SK-N-SH (cell line): ENCODE data around the gene LRMDA. TPM values are rescaled to one million over a fixed set of nuclear protein-coding genes. Genes with fewer than 3 reads are reported as not detected.

ENCODE experiments used
- CTCF ChIA-PET: fragments of 300-600, 350-600 bp; formaldehyde crosslinking; extraction: SDS; loops from one replicate; lab custom pipeline; 2021; lab: Yijun Ruan, JAX
- POLR2A ChIA-PET: fragments of 350-600 bp; sonication (Branson Sonifier 250); formaldehyde crosslinking; extraction: SDS; loops from one replicate; lab custom pipeline; 2020; ENCODE audit warnings: antibody characterized with exemption, inconsistent platforms; lab: Yijun Ruan, JAX
- DNase-seq: peaks from one replicate; pipeline ENCODE4 v3.0.0; 2012
- H2AFZ ChIP-seq: fragments of 200-600 bp; sonication (generic); 2 replicates; pipeline ENCODE4 v1.8.1; 2016; ENCODE audit warnings: antibody characterized with exemption, mild to moderate bottlenecking, low read depth
- H3F3A ChIP-seq: fragments of 200-600 bp; sonication (generic); replicated peaks from 2 replicates; pipeline ENCODE3; 2016; ENCODE audit warnings: antibody characterized with exemption, mild to moderate bottlenecking; ENCODE audit not compliant: insufficient read depth
- H3K27ac ChIP-seq, 2 experiments: fragments of 200-500 bp in 1 of 2; fragments of 200-600 bp in 1 of 2; sonication (Bioruptor generic) in 1 of 2; sonication (generic), shearing (Covaris generic) in 1 of 2; 2 replicates each; pipeline versions ENCODE4 v1.5.1 to v1.6.1; 2014 to 2016; ENCODE audit warnings: low read depth in 2 of 2, inconsistent platforms in 1 of 2, low read length in 1 of 2, mild to moderate bottlenecking in 1 of 2, mixed read lengths in 1 of 2
- H3K27me3 ChIP-seq: fragments of 200-600 bp; sonication (generic), shearing (Covaris generic); 2 replicates; pipeline ENCODE4 v1.6.1; 2016; ENCODE audit warnings: mixed run types; ENCODE audit not compliant: insufficient read depth
- H3K36me3 ChIP-seq, 2 experiments: fragments of 200-500 bp in 1 of 2; fragments of 200-600 bp in 1 of 2; sonication (Bioruptor generic) in 1 of 2; sonication (generic) in 1 of 2; replicated peaks in 1 of 2; 2 replicates each; pipeline versions ENCODE3 to v1.5.1; 2014 to 2016; ENCODE audit warnings: low read length in 1 of 2, mild to moderate bottlenecking in 1 of 2; ENCODE audit not compliant: insufficient read depth in 2 of 2, control insufficient read depth in 1 of 2
- H3K4me1 ChIP-seq, 2 experiments: fragments of 200-500 bp in 1 of 2; fragments of 200-600 bp in 1 of 2; sonication (Bioruptor generic) in 1 of 2; sonication (generic), shearing (Covaris generic) in 1 of 2; 2 replicates each; pipeline versions ENCODE4 v1.5.1 to v1.6.1; 2014 to 2016; ENCODE audit warnings: low read depth in 1 of 2, low read length in 1 of 2, mixed run types in 1 of 2; ENCODE audit not compliant: insufficient read depth in 2 of 2, control insufficient read depth in 1 of 2
- H3K4me2 ChIP-seq: fragments of 200-600 bp; sonication (generic), shearing (Covaris generic); 2 replicates; pipeline ENCODE4 v1.6.1; 2017; ENCODE audit warnings: mixed run types
- H3K4me3 ChIP-seq, 2 experiments: fragments of 200-500 bp in 1 of 2; fragments of 200-600 bp in 1 of 2; sonication (Bioruptor generic) in 1 of 2; sonication (generic), shearing (Covaris generic) in 1 of 2; 2 replicates each; pipeline versions ENCODE4 v1.5.1 to v1.8.1; 2014 to 2016; ENCODE audit warnings: low read depth in 2 of 2, inconsistent platforms in 1 of 2, low read length in 1 of 2, mild to moderate bottlenecking in 1 of 2, mixed read lengths in 1 of 2, moderate library complexity in 1 of 2
- H3K79me2 ChIP-seq: fragments of 200-600 bp; sonication (generic); 2 replicates; pipeline ENCODE4 v1.8.1; 2017; ENCODE audit warnings: mild to moderate bottlenecking; ENCODE audit not compliant: insufficient read depth
- H3K9ac ChIP-seq: fragments of 200-600 bp; sonication (generic); 2 replicates; pipeline ENCODE4 v1.6.1; 2017; ENCODE audit warnings: mixed run types
- H3K9me2 ChIP-seq: fragments of 200-600 bp; sonication (generic); 2 replicates; pipeline ENCODE4 v1.6.1; 2017; ENCODE audit warnings: mixed run types
- H3K9me3 ChIP-seq: fragments of 200-600 bp; sonication (generic); 2 replicates; pipeline ENCODE4 v1.6.1; 2017; ENCODE audit warnings: mixed run types, mild to moderate bottlenecking, moderate library complexity
- H4K20me1 ChIP-seq: fragments of 200-600 bp; sonication (generic); 2 replicates; pipeline ENCODE4 v1.6.1; 2017; ENCODE audit warnings: mild to moderate bottlenecking, mixed run types; ENCODE audit not compliant: insufficient read depth
- CHD2 ChIP-seq: fragments of 150-350 bp; IDR thresholded peaks from 2 replicates; pipeline ENCODE4 v1.6.1; 2018; ENCODE audit warnings: low read length; ENCODE audit not compliant: partially characterized antibody
- CTCF ChIP-seq: fragments of 200-600 bp; sonication (generic); IDR thresholded peaks from 2 replicates; pipeline ENCODE4 v1.6.1; 2017; ENCODE audit warnings: antibody characterized with exemption, mild to moderate bottlenecking, moderate library complexity
- ELF1 ChIP-seq: IDR thresholded peaks from 2 replicates; pipeline ENCODE4 v1.4.0; 2012
- EP300 ChIP-seq, 2 experiments: IDR thresholded peaks; 2 replicates each; pipeline versions ENCODE4 v1.4.0 to v1.6.1; 2012; ENCODE audit warnings: borderline replicate concordance in 1 of 2, low read depth in 1 of 2, low read length in 1 of 2
- EZH2phosphoT487 ChIP-seq: fragments of 200-600 bp; sonication (generic); IDR thresholded peaks from 2 replicates; pipeline ENCODE4 v1.6.1; 2017; ENCODE audit warnings: low read depth, mixed run types, mild to moderate bottlenecking, antibody characterized with exemption, moderate library complexity, borderline replicate concordance
- FOXJ3 ChIP-seq: sonication (generic); formaldehyde crosslinking; IDR thresholded peaks from 2 replicates; pipeline ENCODE4 v1.5.1; 2020; ENCODE audit warnings: mild to moderate bottlenecking, missing genetic modification reagents
- FOXM1 ChIP-seq: IDR thresholded peaks from 2 replicates; pipeline ENCODE4 v1.4.0; 2012; ENCODE audit warnings: low read depth, mild to moderate bottlenecking
- GABPA ChIP-seq: IDR thresholded peaks from 2 replicates; pipeline ENCODE4 v1.4.0; 2012; ENCODE audit warnings: low read depth, mild to moderate bottlenecking
- JUND ChIP-seq: IDR thresholded peaks from 2 replicates; pipeline ENCODE4 v1.4.0; 2012
- MAX ChIP-seq: IDR thresholded peaks from 2 replicates; pipeline ENCODE4 v1.4.0; 2012; ENCODE audit warnings: low read depth
- MEF2A ChIP-seq: IDR thresholded peaks from 2 replicates; pipeline ENCODE4 v1.4.0; 2012; ENCODE audit warnings: low read depth, borderline replicate concordance
- NRF1 ChIP-seq: IDR thresholded peaks from 2 replicates; pipeline ENCODE4 v1.6.1; 2012; ENCODE audit warnings: low read depth, mild to moderate bottlenecking, low read length
- PBX3 ChIP-seq: IDR thresholded peaks from 2 replicates; pipeline ENCODE4; 2012
- RCOR1 ChIP-seq: fragments of 150-350 bp; IDR thresholded peaks from 2 replicates; pipeline ENCODE4 v1.6.1; 2017; ENCODE audit warnings: antibody characterized with exemption, low read length
- REST ChIP-seq: IDR thresholded peaks from 2 replicates; pipeline ENCODE4 v1.6.1; 2012; ENCODE audit warnings: mild to moderate bottlenecking, low read depth, low read length, moderate library complexity
- RFX5 ChIP-seq: IDR thresholded peaks from 2 replicates; pipeline ENCODE4 v1.6.1; 2012; ENCODE audit warnings: mild to moderate bottlenecking, improper control_type of control experiment, low read length
- RXRA ChIP-seq: IDR thresholded peaks from 2 replicates; pipeline ENCODE4 v1.4.0; 2012; ENCODE audit warnings: low read depth, mild to moderate bottlenecking, borderline replicate concordance
- SIN3A ChIP-seq: IDR thresholded peaks from 2 replicates; pipeline ENCODE4 v1.6.1; 2012; ENCODE audit warnings: low read depth, mild to moderate bottlenecking, low read length, moderate library complexity, borderline replicate concordance
- TAF1 ChIP-seq: IDR thresholded peaks from 2 replicates; pipeline ENCODE4 v1.6.1; 2012; ENCODE audit warnings: low read depth, mild to moderate bottlenecking, low read length, moderate library complexity, borderline replicate concordance
- TEAD4 ChIP-seq: IDR thresholded peaks from 2 replicates; pipeline ENCODE4 v1.4.0; 2012; ENCODE audit warnings: mild to moderate bottlenecking, borderline replicate concordance; ENCODE audit not compliant: insufficient read depth
- USF1 ChIP-seq: IDR thresholded peaks from 2 replicates; pipeline ENCODE4 v1.4.0; 2012; ENCODE audit warnings: low read depth, borderline replicate concordance
- USF2 ChIP-seq: fragments of 150-350 bp; IDR thresholded peaks from 2 replicates; pipeline ENCODE4 v1.6.1; 2017; ENCODE audit warnings: antibody characterized with exemption, low read length, low read depth, borderline replicate concordance
- YY1 ChIP-seq: IDR thresholded peaks from 2 replicates; pipeline ENCODE4 v1.4.0; 2012; ENCODE audit warnings: low read depth, mild to moderate bottlenecking
- whole genome bisulfite sequencing: methylation state at CpG from one replicate; pipeline ENCODE4 v1.1.6; 2017; ENCODE audit warnings: low lambda C conversion rate; 5-methylcytosine and 5-hydroxymethylcytosine counted together
- polyA plus RNA-seq, 3 experiments: library from polyadenylated mRNA; depleted of rRNA; stranded (reverse); fragments of >200 nt; gene quantifications; 2 replicates each; pipeline ENCODE4 v1.2.3, GENCODE V29; 2012

The LRMDA gene
- polyA plus RNA-seq, 1 of the 3 experiments (the other 2 are of a cell fraction) = 0.95 TPM

GRCh38 chr10:75403939-75404814 is 27.2 kb upstream of the LRMDA start:
- Histone ChIP-seq H3K9me3 (no peaks in the 10 kb centered on the region), H3K27ac (peak overlapping the region; percentile 93 to 98; a peak in 3 of 4 replicates), H3K9me2 (no peaks in the 10 kb centered on the region), H3F3A (peaks cover 12% of the 10 kb centered on the region), H3K4me2 (peak overlapping the region; percentile 93), H3K4me1 (peaks cover 0 to 17% of the 10 kb centered on the region in 2 experiments; a peak in 1 of 4 replicates), H3K36me3 (peaks cover under 1 to 12% of the 10 kb centered on the region in 2 experiments), H4K20me1 (peaks cover 13% of the 10 kb centered on the region), H3K79me2 (peaks cover 39% of the 10 kb centered on the region), H3K27me3 (no peaks in the 10 kb centered on the region), H3K4me3 (peak overlapping the region; percentile 82 to 96), H3K9ac (peak overlapping the region; percentile 88; the same call in 1 of the 2 replicates), H2AFZ (peak overlapping the region; percentile 87; the same call in 1 of the 2 replicates)
- ChIA-PET CTCF (interaction anchor here (1.0 to 1.9 kb wide), 5 partner anchors 28 to 1498 kb away, joined by 3 to 6 read pairs (median 3); partner anchors contain the start of gene LRMDA), POLR2A (interaction anchor here (1.1 kb wide), 1 partner anchor 1687 kb away, joined by 3 read pairs; no protein-coding TSS in a partner anchor)
- 21% methylated on average over 36 of the region's 58 CpGs for WGBS
- peak; percentile 68 for DNase-seq
- TF ChIP-seq GABPA (no peak), RFX5 (peak; percentile 89), CHD2 (no peak), TAF1 (no peak), YY1 (no peak), ELF1 (no peak), EZH2phosphoT487 (no peak), JUND (no peak), TEAD4 (no peak), FOXM1 (no peak), NRF1 (no peak), RXRA (no peak), FOXJ3 (no peak; the same call in 1 of the 2 replicates), MAX (peak; percentile 30; the same call in 1 of the 2 replicates), RCOR1 (no peak), MEF2A (no peak), REST (no peak), USF2 (no peak), USF1 (no peak), PBX3 (no peak), SIN3A (no peak), CTCF (peak; percentile 16; the same call in 1 of the 2 replicates), EP300 (IDR thresholded peaks at IDR 0.05; ENCODE audit: borderline replicate concordance in 1 of 2, low read depth in 1 of 2, low read length in 1 of 2) (no peak)
